Measurements from ENCODE around the gene RNPS1. TPM values are rescaled to one million over a fixed set of nuclear protein-coding genes. Genes with fewer than 3 reads are reported as not detected.

The RNPS1 gene
- polyA plus RNA-seq, 1 donor from 2014 or later, result 180 TPM

DNA sequence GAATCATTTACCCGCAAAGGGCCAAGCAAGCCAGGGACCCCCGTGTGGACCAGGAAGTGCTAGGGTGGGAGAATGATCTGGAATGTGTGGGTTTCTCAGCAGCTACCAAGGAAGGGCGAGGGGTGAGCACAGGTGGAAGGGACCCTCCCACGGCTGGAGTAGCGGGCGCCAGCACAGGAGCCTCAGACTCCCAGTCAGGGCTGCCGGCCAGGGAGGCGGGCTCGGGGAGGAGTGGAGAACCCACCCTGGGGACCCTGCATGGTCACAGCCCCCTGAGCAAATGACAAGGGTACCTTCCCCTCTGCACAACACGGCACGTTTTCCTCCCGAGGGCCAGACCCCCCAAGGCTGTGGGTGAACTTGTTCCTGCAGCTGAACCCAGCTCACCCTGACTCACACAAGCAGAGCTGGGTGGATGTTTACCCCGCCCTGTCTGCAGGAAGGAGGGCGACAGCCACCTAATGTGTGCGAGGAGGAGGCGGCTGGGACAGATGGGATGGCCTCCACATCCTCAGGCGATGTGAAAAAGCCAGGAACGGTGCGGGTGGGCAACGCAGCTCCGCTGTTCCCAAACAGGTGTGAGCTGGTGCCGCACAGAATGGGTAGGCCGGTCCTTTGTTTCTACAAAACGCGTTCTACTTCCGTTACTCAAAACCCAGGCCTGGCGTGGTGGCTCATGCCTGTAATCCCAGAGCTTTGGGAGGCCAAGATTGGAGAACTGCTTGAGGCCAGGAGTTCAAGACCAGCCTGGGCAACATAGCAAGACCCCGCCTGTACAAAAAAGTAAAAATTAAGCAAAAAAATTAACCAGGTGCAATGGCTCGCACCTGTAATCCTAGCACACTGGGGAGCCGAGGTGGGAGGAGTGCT lies 22.8 kb downstream of the RNPS1 start:
- Histone ChIP-seq H3K4me2 (ENCODE audit: low read length) (no peak overlapping the region), H3K79me2 (replicated peaks; ENCODE audit: insufficient read depth, low read length) (peaks cover 4% of the 10 kb centered on the region), H3K36me3 (ENCODE audit: insufficient read depth, low read length) (no peaks in the 10 kb centered on the region), H3K27me3 (ENCODE audit: insufficient read depth, low read depth, low read length) (no peaks in the 10 kb centered on the region), H3K9me2 (ENCODE audit: insufficient read depth, low read length) (no peaks in the 10 kb centered on the region), H3K27ac (ENCODE audit: low read length) (no peak overlapping the region), H3F3A (ENCODE audit: insufficient read depth, low read length, poor library complexity, severe bottlenecking) (no peaks in the 10 kb centered on the region), H4K20me1 (ENCODE audit: insufficient read depth) (no peaks in the 10 kb centered on the region), H2AFZ (ENCODE audit: low read depth, low read length) (no peak overlapping the region), H3K9me3 (ENCODE audit: low read length) (no peaks in the 10 kb centered on the region), H3K4me3 (ENCODE audit: low read length) (no peak overlapping the region), H3K9ac (ENCODE audit: low read length) (no peak overlapping the region)
- no peak for TF ChIP-seq SMC3 (conservative IDR thresholded peaks at IDR 0.05; ENCODE audit: poor library complexity)
- no peak for TF ChIP-seq MXI1 (conservative IDR thresholded peaks at IDR 0.05; ENCODE audit: poor library complexity, severe bottlenecking)
- TF ChIP-seq RAD21 (conservative IDR thresholded peaks at IDR 0.05), result no peak
- TF ChIP-seq, protein P1, sequence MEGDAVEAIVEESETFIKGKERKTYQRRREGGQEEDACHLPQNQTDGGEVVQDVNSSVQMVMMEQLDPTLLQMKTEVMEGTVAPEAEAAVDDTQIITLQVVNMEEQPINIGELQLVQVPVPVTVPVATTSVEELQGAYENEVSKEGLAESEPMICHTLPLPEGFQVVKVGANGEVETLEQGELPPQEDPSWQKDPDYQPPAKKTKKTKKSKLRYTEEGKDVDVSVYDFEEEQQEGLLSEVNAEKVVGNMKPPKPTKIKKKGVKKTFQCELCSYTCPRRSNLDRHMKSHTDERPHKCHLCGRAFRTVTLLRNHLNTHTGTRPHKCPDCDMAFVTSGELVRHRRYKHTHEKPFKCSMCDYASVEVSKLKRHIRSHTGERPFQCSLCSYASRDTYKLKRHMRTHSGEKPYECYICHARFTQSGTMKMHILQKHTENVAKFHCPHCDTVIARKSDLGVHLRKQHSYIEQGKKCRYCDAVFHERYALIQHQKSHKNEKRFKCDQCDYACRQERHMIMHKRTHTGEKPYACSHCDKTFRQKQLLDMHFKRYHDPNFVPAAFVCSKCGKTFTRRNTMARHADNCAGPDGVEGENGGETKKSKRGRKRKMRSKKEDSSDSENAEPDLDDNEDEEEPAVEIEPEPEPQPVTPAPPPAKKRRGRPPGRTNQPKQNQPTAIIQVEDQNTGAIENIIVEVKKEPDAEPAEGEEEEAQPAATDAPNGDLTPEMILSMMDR (IDR thresholded peaks at IDR 0.05; ENCODE audit: poor library complexity, severe bottlenecking), result no peak
- TF ChIP-seq TAF1 (IDR thresholded peaks at IDR 0.05; ENCODE audit: low read depth), result no peak
- no peak for TF ChIP-seq POLR2AphosphoS5 (IDR thresholded peaks at IDR 0.05)
- no peak for TF ChIP-seq EZH2 (IDR thresholded peaks at IDR 0.05; ENCODE audit: borderline replicate concordance, insufficient read depth, low read length, poor library complexity, severe bottlenecking)
- TF ChIP-seq, protein P2, sequence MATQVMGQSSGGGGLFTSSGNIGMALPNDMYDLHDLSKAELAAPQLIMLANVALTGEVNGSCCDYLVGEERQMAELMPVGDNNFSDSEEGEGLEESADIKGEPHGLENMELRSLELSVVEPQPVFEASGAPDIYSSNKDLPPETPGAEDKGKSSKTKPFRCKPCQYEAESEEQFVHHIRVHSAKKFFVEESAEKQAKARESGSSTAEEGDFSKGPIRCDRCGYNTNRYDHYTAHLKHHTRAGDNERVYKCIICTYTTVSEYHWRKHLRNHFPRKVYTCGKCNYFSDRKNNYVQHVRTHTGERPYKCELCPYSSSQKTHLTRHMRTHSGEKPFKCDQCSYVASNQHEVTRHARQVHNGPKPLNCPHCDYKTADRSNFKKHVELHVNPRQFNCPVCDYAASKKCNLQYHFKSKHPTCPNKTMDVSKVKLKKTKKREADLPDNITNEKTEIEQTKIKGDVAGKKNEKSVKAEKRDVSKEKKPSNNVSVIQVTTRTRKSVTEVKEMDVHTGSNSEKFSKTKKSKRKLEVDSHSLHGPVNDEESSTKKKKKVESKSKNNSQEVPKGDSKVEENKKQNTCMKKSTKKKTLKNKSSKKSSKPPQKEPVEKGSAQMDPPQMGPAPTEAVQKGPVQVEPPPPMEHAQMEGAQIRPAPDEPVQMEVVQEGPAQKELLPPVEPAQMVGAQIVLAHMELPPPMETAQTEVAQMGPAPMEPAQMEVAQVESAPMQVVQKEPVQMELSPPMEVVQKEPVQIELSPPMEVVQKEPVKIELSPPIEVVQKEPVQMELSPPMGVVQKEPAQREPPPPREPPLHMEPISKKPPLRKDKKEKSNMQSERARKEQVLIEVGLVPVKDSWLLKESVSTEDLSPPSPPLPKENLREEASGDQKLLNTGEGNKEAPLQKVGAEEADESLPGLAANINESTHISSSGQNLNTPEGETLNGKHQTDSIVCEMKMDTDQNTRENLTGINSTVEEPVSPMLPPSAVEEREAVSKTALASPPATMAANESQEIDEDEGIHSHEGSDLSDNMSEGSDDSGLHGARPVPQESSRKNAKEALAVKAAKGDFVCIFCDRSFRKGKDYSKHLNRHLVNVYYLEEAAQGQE (IDR thresholded peaks at IDR 0.05; ENCODE audit: borderline replicate concordance), result no peak
- TF ChIP-seq EP300 (conservative IDR thresholded peaks at IDR 0.05; ENCODE audit: poor library complexity, severe bottlenecking), result no peak

DNA sequence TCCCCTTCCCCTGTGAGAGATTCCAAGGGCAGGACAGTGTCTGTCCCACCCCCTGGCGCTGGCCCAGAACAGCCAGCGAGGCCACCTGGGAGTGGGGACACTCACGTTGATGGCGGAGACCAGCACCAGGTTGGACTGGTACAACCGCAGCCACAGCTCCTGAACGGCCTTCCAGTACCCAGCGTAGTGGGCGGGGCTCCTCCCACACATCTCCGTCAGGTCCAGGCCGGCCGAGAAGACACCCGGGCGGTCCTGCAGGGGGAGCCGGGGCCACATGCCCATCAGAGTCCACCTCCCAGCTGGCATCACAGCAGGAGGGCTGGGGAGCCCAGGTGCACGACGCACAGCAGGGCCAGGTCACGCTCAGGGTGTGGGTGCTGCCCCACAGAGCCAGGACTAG lies 23.6 kb downstream of the RNPS1 start:
- Histone ChIP-seq H2AFZ (ENCODE audit: low read depth, low read length) (no peak overlapping the region), H3K36me3 (ENCODE audit: insufficient read depth, low read length) (no peaks in the 10 kb centered on the region), H3K9me3 (ENCODE audit: low read length) (no peaks in the 10 kb centered on the region), H3K4me2 (ENCODE audit: low read length) (no peak overlapping the region), H3K4me3 (ENCODE audit: low read length) (no peak overlapping the region), H3K9ac (ENCODE audit: low read length) (no peak overlapping the region), H3K27me3 (ENCODE audit: insufficient read depth, low read depth, low read length) (no peaks in the 10 kb centered on the region), H3K9me2 (ENCODE audit: insufficient read depth, low read length) (no peaks in the 10 kb centered on the region), H3F3A (ENCODE audit: insufficient read depth, low read length, poor library complexity, severe bottlenecking) (no peaks in the 10 kb centered on the region), H3K79me2 (replicated peaks; ENCODE audit: insufficient read depth, low read length) (peaks cover 4% of the 10 kb centered on the region), H3K27ac (ENCODE audit: low read length) (no peak overlapping the region), H4K20me1 (ENCODE audit: insufficient read depth) (no peaks in the 10 kb centered on the region)
- TF ChIP-seq EP300 (conservative IDR thresholded peaks at IDR 0.05; ENCODE audit: poor library complexity, severe bottlenecking) (no peak), EZH2 (IDR thresholded peaks at IDR 0.05; ENCODE audit: borderline replicate concordance, insufficient read depth, low read length, poor library complexity, severe bottlenecking) (no peak), MXI1 (conservative IDR thresholded peaks at IDR 0.05; ENCODE audit: poor library complexity, severe bottlenecking) (no peak), POLR2AphosphoS5 (IDR thresholded peaks at IDR 0.05) (no peak), TAF1 (IDR thresholded peaks at IDR 0.05; ENCODE audit: low read depth) (no peak), SMC3 (conservative IDR thresholded peaks at IDR 0.05; ENCODE audit: poor library complexity) (no peak), RAD21 (conservative IDR thresholded peaks at IDR 0.05) (no peak)
- TF ChIP-seq, protein P2 (IDR thresholded peaks at IDR 0.05; ENCODE audit: borderline replicate concordance), result no peak
- TF ChIP-seq, protein P1 (IDR thresholded peaks at IDR 0.05; ENCODE audit: poor library complexity, severe bottlenecking), result no peak
